SW480 (cell line): ENCODE results near the gene HDAC3.

Experiments
- DNase-seq: peaks from one replicate; pipeline ENCODE4 v3.0.0-alpha.2; 2016; ENCODE audit warnings: low spot score

HDAC3 gene

DNA sequence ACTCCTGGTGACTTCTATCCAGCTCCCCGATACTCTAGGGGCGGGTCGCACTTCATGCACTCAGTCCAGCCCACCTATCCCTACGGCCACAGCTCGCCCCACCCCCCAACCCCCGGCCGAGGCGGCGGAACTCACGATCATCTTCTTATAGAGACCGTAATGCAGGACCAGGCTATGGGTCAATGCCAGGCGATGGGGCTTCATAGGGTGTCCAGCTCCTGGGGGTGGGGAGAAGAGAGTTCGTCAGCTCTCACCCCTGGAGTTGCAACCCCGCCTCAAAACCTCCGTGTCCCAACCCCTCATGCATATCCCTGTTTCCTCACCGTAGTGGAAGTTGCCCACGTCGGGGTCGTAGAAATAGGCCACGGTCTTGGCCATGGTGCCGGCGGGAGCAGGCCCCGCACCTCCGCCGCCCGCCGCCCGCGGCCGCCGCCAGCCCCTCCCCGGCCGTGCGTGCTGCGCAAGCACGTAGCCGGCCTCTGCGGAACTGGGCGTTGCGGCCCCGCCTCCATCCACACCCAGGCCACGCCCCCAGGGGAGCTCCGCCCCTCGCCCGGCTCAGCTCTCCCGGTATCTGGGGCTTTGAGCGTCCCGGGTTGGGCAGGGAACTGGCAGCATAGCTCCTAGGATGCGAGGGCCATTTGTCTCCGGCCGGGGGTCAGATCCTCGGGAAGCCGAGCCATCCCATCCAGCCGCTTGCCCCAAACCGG, at the start of gene HDAC3, which contains the start of gene RELL2:
TSS of gene HDAC3 (minus strand) at position 437 of the 710 bp plus-strand sequence. CDS start at position 378, 59 bp downstream.
TSS of gene RELL2 (plus strand) at position 585 of the 710 bp plus-strand sequence. CDS start 1,229 bp downstream, outside the sequence.
- peak; percentile 92 for DNase-seq

DNA sequence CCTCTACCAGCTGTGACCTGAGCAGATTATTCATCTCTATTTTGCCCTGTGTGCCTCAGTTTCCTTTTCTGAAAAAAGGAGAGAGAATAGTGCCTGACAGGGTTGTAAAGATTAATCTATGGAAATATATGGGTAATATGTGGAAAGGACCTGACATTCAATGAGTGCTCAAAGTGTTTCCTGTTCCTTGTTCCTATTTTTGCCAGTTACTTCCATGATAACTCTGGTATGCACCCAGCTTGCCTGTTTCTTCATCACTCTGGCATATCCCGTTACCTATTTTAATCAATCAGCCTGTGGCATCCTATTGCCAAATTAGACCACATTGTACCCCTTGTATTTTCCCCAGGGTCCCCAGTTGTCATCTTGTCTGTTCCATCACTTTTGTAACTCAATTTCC, 48.9 kb upstream of the HDAC3 start:
- DNase-seq = no peak

DNA sequence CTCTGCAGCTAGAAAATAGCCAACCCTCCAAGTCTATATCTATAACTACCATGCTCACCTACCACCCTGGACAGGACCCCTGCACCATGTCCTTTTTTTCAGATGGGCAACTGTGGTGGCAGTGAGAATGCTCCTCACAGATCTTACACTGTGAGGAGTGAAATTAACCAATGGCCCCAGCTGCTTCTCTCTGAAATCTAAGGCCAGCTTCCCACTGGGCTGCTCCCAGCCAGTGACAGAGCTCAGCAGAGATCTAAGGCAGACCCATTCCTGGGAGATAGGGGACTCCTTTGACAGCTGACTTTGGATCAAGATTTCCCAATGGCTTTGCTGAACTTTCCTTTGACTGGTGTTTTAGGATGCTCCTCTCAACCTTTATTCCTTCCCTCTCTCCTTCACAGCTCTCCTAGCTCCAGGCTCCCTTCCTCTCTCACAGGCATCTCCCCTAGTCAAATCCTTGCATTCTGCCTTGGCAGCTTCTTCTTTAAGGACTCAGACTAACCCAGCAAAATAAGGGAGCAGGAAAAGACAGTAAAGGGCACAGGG, 47.0 kb upstream of the HDAC3 start:
- no peak for DNase-seq

DNA sequence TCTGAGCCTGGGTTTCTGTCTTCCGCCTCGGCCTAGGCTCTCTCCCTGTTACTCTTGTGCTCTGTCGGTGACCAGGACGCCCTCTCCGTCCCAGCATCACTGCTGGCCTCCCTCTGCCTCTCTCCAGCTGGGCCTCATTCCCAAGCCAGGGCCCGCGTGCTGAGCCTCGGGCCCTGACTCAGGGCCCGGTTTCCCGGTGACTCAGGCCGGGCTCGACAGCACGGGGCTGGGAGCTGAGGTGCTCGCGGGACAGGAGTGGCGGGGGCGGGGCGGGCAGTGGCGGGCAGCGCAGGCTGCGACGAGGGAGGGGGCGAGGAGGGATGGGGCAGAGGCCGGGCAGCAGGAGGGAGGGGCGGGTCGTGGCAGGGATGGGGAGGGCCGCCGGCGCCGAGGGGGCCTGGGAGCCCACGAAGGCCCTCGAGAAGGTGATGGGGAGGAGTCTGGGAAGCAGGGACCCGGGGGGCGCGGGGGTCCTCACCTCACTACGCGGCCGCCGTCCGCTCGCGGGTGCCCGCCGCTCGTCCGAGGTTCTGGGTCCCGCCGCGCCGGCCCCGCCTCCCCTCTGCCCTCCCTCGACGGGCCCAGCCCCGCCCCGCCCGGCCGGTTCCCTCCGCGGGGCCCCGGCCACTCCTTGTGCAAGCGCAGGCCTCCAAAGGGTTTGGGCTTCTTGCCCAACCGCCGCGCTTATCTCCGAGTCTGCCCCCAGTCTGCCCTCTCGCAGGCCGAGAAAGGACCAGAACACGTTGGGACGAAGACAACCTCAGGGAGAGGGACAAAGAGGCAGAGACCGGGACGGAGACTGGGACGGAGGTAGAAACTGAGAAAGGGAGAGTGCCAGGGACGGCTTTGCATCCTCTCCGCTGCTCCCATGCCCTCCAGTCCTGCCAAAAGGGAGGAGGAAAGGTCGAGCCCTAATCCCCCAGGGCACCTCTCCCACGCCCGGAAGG, 45.3 kb upstream of the HDAC3 start, which contains the start of gene ARAP3:
TSS of gene ARAP3 (minus strand) at position 536 of the 947 bp plus-strand sequence. CDS start 1,744 bp downstream, outside the sequence.
- peak; percentile 78 for DNase-seq

DNA sequence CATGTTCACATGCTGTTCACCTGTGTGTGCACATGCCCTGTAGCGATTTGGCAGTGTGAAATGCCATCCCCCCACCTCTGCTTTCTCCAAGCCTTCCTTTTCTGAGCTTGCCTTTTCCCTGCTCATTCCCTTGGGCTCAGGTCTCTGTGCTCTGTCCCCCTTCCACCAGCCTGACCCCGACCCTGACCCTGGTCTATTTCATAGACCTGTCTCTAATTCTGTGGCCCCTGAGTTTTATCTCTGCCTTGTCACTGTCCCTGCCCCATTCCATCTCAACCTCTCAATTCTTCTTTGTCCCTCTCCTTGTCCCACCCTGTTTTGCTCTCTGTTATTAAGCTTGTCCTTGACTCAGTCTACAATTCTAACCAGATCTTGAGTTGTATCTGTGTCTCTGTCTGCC, 44.6 kb upstream of the HDAC3 start:
- no peak for DNase-seq

DNA sequence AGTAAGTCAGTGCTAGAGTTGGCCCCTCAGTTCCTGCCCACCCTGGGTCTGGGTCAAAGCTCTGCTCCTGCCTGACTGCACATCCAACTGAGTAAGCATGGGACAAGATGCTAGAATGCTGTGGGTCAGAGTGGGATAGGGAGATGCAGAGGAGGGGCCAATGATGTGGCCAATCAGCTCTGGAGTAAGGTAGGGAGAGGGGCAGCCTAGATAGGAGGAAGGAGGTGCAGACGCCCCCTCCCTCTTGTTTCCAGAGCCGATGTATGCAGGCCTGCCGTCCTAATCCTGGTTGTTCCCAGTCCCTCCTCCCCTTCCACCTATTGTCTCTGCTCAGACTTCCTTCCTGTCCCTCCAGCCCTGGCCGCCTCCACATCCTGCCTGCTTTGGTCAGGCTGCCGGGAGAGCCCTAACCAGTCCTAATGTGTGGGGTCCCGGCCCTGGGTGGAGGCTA, 44.1 kb upstream of the HDAC3 start:
- DNase-seq = peak; percentile 66

DNA sequence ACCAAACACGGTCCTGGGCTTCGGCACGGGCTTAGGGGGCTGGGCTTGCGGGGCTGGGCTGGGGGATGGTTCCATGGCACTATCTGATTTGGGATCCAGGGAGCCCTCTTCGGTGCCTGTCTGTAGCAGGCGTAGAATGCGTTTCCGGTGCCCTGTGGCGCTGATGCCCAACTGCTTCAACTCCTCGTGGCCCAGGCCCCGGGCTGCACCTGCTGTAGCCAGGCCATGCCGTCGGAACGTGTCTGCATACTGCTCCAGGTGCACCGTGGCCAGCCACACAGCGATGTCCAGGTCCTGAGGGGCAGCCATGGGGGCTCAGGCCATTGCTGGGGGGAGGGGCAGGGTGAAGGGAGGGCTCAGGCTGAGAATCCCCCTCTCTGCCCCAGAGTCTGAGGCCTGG, 43.5 kb upstream of the HDAC3 start:
- no peak for DNase-seq

DNA sequence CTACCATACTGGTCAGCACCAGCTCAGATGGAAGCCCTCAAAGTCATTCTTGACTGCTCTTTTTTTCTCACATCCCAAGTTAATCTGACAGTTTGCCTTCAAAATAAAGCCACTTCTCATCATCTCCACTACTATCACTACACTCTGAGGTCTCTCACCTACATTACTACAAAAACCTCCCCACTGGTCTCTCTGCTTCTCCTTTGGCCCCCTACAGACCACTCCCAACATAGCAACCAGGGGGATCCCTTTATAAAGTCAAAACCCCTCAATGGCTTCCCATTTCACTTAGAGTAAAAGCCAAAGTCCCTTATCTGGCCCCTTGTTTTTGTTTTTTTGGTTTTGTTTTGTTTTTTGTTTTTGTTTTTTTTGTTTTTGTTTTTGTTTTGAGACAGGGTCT, 40.8 kb upstream of the HDAC3 start:
- no peak for DNase-seq

DNA sequence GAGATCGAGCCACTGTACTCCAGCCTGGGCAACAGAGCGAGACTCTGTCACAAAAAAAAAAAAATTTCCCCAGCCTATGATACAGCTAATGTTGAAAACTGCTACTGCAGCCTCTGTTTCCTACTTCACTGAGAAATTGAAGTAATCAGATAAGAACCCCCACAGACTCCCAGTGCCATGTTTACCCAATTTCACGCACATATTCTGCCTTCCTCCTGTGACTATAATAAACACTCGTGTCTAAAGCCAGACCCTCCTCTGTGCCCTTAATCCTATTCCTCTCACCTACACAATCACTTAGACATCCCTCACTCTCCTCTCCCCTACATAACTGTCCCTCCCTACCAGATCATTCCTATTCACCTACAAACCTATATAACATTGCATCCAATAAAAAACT, 39.0 kb upstream of the HDAC3 start:
- DNase-seq = no peak

DNA sequence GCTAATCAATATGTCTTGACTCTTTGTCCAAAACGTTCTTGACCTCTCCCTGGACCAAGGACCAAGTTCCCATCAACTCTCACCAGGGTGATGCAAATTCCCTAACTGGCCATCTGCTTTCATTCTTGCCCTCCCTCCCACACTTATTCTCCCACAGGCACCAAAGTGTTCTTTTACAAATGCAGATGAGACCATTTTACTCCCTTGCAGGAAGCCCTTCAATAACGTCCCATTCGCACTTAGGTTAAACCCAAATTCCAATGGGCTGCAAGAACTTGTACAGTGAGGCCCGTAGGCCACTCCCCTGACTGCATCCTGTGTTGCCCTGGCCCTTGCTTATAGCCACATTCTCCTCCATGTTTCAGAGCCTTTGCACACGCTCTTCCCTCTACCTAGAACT, 38.1 kb upstream of the HDAC3 start:
- no peak for DNase-seq

DNA sequence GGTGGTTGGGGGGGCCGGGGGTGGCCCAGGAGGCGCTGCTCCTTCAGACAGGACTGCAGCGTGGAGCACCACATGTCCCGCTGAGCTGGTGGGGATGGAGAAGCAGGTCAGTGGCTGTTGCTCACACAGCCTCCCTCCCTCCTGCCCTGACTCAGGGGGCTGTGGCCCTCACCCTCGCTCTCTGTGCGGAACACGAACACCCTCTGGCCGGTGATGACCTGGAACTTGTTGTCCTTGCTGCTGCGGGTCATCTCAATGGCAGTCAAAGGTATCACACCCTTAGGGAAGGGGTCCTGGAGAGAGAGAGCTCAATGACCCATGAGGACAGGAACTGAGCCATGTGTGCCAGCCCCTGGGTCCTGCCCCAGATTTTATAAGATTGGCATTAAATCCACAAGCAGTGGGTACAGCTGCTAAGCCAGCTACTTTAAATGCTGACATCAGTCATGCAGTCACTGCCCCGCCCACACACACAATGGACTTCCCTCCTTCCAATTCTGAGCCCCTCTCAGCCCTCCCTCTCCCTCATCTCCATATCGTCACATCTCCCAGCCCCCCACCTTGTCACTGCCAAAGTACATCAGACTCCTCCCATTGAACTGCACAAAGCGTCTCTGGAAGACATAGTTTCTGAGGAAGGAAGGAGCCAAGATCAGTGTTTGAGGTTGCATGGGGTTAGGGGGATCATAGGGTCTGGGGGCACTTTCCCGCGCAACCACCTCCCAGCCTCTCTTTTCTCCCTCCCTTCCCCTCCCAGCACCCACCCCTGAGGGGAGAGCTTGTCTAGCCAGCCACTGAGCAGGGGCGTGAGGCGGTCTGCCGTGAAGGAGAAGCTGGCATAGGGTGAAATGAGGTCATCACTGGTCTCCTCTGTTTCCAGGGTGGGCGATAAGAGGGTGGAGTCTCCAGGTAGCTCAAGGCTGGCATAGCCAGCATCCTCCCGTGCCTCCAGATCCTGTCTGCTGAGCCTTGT, 36.5 kb upstream of the HDAC3 start:
- DNase-seq = no peak

DNA sequence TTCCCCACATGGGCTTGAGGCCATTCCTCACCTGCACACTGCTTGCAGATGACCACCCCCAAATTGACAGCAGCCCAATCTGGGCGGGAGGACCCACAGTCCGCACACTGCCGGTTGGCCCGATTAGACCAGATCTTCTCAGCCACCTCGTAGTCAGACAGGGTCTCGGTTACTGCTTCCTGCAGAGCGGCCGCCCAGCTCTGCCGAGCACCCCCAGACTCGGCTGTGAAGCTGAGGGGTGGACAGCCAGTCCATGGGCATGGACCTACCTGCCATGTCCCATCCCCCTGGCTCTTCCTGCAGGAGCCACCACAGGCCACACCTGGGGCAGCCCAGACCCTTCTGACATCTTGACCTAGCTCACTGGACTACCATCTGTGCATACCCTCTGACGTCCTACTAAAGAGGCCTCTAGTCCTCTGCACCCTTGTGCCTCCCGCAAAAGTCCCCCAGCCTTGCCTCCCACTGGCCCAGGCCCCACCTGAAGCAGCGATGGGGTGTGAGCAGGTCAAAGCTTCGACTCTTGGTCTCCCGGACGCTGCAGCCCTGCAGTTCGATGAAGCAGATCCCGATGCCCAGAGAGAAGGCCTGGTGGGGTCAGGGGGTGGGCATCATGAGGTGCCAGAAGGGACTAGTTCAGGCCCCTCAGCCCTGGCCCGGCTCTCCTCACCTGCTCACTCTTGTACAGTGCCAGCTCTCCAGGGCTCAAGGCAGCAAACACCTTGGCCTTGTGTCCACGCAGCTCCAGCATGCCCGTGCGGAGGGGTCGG, 35.6 kb upstream of the HDAC3 start:
- DNase-seq = no peak

DNA sequence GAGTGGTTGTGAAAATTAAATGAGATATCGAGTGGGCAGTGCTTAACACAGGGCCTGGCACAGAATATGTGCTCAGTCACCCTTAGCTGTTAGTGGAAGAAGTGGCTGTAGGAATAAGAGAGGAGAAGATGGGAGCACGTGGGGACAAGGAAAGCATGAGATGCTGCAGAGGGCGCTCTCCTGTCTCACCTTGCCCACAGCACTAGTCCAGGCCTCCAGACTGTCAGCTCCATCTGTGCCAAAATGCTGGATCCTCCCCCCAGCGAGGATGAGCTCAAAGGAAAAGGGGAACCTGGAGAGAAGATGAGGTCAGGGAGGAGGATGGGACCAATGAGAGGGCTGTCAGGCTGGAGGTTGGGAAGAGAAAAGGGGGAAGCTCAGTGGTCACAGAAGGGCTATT, 32.9 kb upstream of the HDAC3 start:
- DNase-seq = no peak

DNA sequence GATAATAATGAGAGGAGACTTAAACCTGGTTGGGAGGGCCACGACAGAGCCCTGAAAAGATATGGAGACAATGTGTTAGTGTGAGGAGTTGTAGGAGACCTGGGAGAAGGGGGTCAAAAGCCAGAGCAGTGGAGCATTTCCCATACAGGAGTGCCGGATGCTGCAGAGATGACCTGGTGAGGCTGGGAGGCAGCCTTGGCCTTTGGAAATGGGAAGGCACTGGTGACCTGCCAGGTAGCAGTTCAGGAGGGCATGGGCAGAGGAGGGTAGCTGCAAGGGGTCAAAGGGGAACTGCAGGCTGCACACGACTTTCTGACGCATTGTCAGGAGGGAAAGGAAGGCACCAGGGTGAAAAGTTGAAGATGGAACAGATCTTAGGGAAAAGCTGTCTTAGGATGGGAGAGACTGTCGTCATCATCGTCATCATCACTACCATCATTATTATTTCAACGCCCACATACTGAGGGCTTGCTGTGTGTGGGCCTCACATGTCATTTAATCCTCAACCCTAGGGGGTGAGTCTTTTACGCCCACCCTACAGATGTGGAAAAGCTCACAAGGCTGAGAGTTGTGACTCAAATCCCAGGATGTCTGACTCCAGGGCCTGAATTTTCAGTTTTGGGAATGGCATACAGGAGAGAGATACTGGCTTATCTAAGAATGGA, 32.1 kb upstream of the HDAC3 start:
- no peak for DNase-seq

DNA sequence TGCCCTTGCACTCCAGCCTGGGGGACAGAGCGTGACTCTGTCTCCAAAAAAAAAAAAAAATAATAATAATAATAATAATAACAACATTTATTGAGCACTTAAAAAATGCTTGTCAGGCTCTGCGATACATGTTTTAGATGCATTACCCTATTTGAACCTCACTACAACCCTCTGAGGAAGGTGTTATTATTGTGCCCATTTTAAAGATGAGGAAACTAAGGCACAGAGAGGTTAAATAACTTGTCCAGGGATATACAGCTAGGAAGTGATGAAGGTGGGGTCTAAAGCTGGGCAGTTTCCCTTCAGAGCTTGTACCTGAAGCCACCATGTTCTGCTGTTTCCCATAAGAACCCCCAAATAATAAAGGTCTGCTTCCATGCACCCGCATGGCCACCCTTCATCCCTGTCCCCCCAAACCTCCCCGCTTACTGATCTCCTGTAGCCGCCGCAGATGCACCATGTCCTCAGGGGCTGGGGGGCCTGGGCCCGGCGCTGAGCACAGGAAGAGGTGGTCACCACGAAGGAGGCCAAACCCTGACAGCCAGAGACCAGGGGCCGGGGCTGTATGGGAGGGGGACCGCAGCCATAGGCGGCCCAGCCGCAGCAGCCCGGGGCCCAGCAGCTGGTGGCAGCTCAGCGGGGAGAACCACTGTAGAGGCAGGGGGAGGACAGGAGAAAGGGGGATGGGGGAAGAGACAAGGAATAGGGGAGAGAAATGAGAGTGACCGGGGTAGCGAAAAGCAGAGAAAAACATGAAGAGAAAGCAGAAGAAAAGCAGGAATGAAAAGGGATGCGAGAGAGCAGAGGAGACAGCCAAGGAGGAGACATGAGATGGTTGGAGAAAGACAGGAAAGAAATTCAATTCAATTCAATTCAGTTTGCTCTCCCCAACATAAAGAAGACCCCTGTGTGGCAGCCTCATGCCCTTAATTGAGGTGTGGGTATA, 29.6 kb upstream of the HDAC3 start:
- DNase-seq = no peak

DNA sequence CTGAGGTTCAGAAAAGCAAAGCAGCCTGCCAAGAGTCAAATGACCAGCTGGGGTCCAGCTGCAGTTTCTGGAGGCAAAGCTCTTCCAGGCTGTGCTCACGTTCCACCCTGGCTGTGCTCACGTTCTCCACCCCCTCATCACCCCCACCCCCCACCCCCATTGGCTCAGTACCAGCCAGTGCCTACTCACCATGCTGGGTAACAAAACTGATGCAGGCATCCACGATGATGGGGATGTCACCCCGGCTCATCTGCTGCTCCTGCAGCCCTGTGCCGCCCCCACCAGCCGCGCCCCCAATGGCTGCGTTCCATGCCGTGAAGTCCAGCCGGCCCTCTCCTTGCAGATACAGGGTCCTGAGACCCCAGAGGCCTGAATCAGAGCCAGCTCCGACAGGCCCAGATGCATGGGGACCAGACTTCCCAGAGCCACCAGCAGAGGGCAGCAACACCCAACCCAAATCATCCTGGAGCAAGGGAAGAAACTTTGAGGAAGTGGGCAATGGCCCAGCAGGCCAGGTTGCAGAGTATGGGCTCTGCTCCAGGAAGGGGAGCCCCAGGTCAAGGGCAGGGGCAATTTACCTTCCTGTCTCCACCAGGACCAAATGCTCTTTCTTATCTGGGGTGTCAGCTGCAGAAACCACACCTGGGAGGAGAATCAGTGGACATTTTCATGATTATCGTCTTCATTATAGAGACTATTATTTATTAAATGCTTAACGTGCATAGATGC, 28.2 kb upstream of the HDAC3 start:
- peak; percentile 67 for DNase-seq

DNA sequence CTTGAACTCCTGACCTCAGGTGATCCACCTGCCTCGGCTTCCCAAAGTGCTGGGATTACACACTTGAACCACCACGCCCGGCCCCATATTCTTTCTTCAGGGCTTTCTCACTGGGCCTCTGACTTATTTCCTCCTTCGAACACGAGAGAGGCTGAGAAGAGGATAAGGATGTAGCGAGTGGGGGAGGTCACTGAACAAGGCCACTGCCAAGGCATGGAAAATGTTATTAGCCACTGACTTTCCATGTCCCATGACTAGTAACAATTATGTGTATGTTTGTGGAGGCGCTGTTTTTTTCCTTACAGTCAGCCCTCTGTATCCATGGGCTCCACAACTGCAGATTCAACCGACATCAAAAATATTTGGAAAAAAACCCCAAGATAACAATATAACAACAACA, 26.9 kb upstream of the HDAC3 start:
- DNase-seq = no peak

DNA sequence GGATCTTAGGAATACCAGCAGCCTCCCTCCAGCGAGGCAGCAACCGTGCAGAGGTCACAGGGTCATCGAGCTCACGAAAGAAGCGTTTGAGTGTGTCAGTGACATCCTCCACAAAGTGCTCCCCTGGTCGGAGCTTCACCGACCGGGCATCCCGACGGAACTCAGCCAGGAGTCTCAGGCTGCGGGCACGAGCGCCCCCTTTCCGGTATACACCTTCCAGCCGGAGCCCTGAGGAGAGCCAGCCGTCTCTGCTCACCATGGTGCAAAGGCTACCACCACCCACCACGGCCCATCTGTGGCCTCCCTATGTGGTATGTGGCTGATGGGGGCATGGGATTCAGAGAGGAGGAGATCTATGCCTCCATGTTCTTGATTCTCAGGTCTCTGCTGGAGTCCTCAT, 25.4 kb upstream of the HDAC3 start:
- DNase-seq = no peak
